HG02571 (cell line): Measurements from ENCODE around the gene GALNT14.

ENCODE experiments used
- ATAC-seq: cut with Tn5 transposase; IDR thresholded peaks from one replicate; pipeline ENCODE4 v1.9.1; 2021; ENCODE audit warnings: mild to moderate bottlenecking, moderate library complexity; ENCODE audit not compliant: unreplicated experiment

GALNT14 gene

GRCh38 chr2:30981096-30981495 is 157.1 kb downstream of the GALNT14 start:
- no peak for ATAC-seq

GRCh38 chr2:30979822-30980245 is 158.4 kb downstream of the GALNT14 start:
- no peak for ATAC-seq

- no peak for ATAC-seq
Measured at GRCh38 chr2:30978854-30979253, 159.4 kb downstream of the GALNT14 start.

GRCh38 chr2:30978044-30978443 is 160.2 kb downstream of the GALNT14 start:
- ATAC-seq: no peak

GRCh38 chr2:30975156-30975555 is 163.1 kb downstream of the GALNT14 start:
- no peak for ATAC-seq

- no peak for ATAC-seq
Measured at GRCh38 chr2:30974554-30974953, 163.7 kb downstream of the GALNT14 start.

GRCh38 chr2:30974092-30974491 is 164.1 kb downstream of the GALNT14 start:
- ATAC-seq: no peak

GRCh38 chr2:30971231-30972025 is 166.8 kb downstream of the GALNT14 start:
- ATAC-seq: no peak

- no peak for ATAC-seq
Measured at GRCh38 chr2:30968660-30969397, 169.4 kb downstream of the GALNT14 start.

- ATAC-seq: no peak
Measured at GRCh38 chr2:30966786-30967185, 171.5 kb downstream of the GALNT14 start.

GRCh38 chr2:30965022-30965531 is 173.2 kb downstream of the GALNT14 start:
- no peak for ATAC-seq

GRCh38 chr2:30964334-30965005 is 173.8 kb downstream of the GALNT14 start:
- no peak for ATAC-seq

GRCh38 chr2:30963184-30963583 is 175.1 kb downstream of the GALNT14 start:
- no peak for ATAC-seq

GRCh38 chr2:30960213-30960612 is 178.0 kb downstream of the GALNT14 start:
- no peak for ATAC-seq

GRCh38 chr2:30959653-30960052 is 178.6 kb downstream of the GALNT14 start:
- ATAC-seq: no peak

GRCh38 chr2:30958918-30959265 is 179.3 kb downstream of the GALNT14 start:
- ATAC-seq: no peak

GRCh38 chr2:30958193-30958917 is 179.9 kb downstream of the GALNT14 start:
- ATAC-seq: no peak

GRCh38 chr2:30957591-30957990 is 180.6 kb downstream of the GALNT14 start:
- no peak for ATAC-seq

GRCh38 chr2:30956995-30957394 is 181.2 kb downstream of the GALNT14 start:
- no peak for ATAC-seq

GRCh38 chr2:30955516-30956132 is 182.6 kb downstream of the GALNT14 start:
- ATAC-seq: no peak
